Activated CD8-positive, alpha-beta memory T cell treated with anti-CD3 and anti-CD28 coated beads for 1 hour (primary cell): ENCODE measurements around the gene THSD4.
"Not testable (repeated sequence)": the region's sequence is repeated elsewhere in the genome, so short reads cannot be mapped to it uniquely, and the experiment has no call there.

Experiments used
- DNase-seq, 2 donors: peaks; one replicate each; pipeline ENCODE4 v3.0.0-alpha.2; 2020; ENCODE audit warnings: low read depth in 1 of 2; ENCODE audit errors: extremely low read depth in 1 of 2

Gene THSD4

GRCh38 chr15:71186267-71186666 lies 71.0 kb downstream of the THSD4 start:
- DNase-seq, result no peak

- no peak for DNase-seq
Measured at GRCh38 chr15:71187078-71187477, 71.8 kb downstream of the THSD4 start.

GRCh38 chr15:71187526-71187925 lies 72.3 kb downstream of the THSD4 start:
- no peak for DNase-seq

- DNase-seq, result no peak
Measured at GRCh38 chr15:71189718-71190117, 74.4 kb downstream of the THSD4 start.

- DNase-seq, result no peak
Measured at GRCh38 chr15:71191296-71191695, 76.0 kb downstream of the THSD4 start.

- no peak for DNase-seq
Measured at GRCh38 chr15:71192816-71193215, 77.5 kb downstream of the THSD4 start.

GRCh38 chr15:71194286-71194685 lies 79.0 kb downstream of the THSD4 start:
- no peak for DNase-seq

GRCh38 chr15:71195242-71195641 lies 80.0 kb downstream of the THSD4 start:
- no peak for DNase-seq

GRCh38 chr15:71197620-71198019 lies 82.3 kb downstream of the THSD4 start:
- no peak for DNase-seq

GRCh38 chr15:71198846-71199245 lies 83.6 kb downstream of the THSD4 start:
- no peak for DNase-seq

GRCh38 chr15:71199384-71200351 lies 84.4 kb downstream of the THSD4 start:
- no peak for DNase-seq

GRCh38 chr15:71201477-71201876 lies 86.2 kb downstream of the THSD4 start:
- DNase-seq, result no peak

GRCh38 chr15:71202712-71203111 lies 87.4 kb downstream of the THSD4 start:
- no peak for DNase-seq

- no peak for DNase-seq
Measured at GRCh38 chr15:71203586-71204474, 88.6 kb downstream of the THSD4 start.

- DNase-seq, result no peak
Measured at GRCh38 chr15:71207141-71207540, 91.9 kb downstream of the THSD4 start.

- DNase-seq, result no peak
Measured at GRCh38 chr15:71212146-71212545, 96.9 kb downstream of the THSD4 start.

- not testable (repeated sequence) for DNase-seq
Measured at GRCh38 chr15:71213943-71214342, 98.7 kb downstream of the THSD4 start.

GRCh38 chr15:71215126-71215894 lies 100.0 kb downstream of the THSD4 start:
- DNase-seq, result no peak

GRCh38 chr15:71218272-71218805 lies 103.1 kb downstream of the THSD4 start:
- no peak for DNase-seq

- DNase-seq, result no peak
Measured at GRCh38 chr15:71219101-71219500, 103.8 kb downstream of the THSD4 start.

GRCh38 chr15:71219645-71220044 lies 104.4 kb downstream of the THSD4 start:
- no peak for DNase-seq
